ENCODE data around the gene RALGPS2.

GRCh38 chr1:178928976-178929375 is 203.9 kb downstream of the RALGPS2 start:
- no peak for TF ChIP-seq EZH2phosphoT487 (IDR thresholded peaks at IDR 0.05; ENCODE audit: borderline replicate concordance, low read depth, low read length)
- no peak for TF ChIP-seq CTCF (conservative IDR thresholded peaks at IDR 0.05; ENCODE audit: low read length)
